Sciatic nerve (tissue), 2 donors: ENCODE results near the gene TBC1D32. TPM values are rescaled to one million over a fixed set of nuclear protein-coding genes. Genes with fewer than 3 reads are reported as not detected.
"Not testable (repeated sequence)": the region's sequence is repeated elsewhere in the genome, so short reads cannot be mapped to it uniquely, and the experiment has no call there.

Source experiments
- ATAC-seq: fragments of 200-7000 bp; cut with Tn5 transposase; one replicate; pipeline ENCODE4 v1.9.1; 2020; ENCODE audit warnings: mild to moderate bottlenecking, moderate library complexity
- DNase-seq: peaks from one replicate; pipeline ENCODE4 v3.0.0-alpha.2; 2020; ENCODE audit warnings: low spot score
- intact Hi-C: fragments of 100-400 bp; cut with DNase I; formaldehyde crosslinking; loops from one replicate; pipeline ENCODE4 v1.14.2; 2022
- total RNA-seq: library from RNA; stranded (reverse); fragmentation: NEBNext Ultra II Directional; extraction: Animal tissue kit (Norgen Biotek cat#: 25700); gene quantifications from one replicate; pipeline ENCODE4 v1.2.1, GENCODE V29; 2021
- donor health status: DM: no; HTN: no; CAD: no.
- donor health status: DM: no; HTN: no; CAD: no.

TBC1D32 gene, protein sequence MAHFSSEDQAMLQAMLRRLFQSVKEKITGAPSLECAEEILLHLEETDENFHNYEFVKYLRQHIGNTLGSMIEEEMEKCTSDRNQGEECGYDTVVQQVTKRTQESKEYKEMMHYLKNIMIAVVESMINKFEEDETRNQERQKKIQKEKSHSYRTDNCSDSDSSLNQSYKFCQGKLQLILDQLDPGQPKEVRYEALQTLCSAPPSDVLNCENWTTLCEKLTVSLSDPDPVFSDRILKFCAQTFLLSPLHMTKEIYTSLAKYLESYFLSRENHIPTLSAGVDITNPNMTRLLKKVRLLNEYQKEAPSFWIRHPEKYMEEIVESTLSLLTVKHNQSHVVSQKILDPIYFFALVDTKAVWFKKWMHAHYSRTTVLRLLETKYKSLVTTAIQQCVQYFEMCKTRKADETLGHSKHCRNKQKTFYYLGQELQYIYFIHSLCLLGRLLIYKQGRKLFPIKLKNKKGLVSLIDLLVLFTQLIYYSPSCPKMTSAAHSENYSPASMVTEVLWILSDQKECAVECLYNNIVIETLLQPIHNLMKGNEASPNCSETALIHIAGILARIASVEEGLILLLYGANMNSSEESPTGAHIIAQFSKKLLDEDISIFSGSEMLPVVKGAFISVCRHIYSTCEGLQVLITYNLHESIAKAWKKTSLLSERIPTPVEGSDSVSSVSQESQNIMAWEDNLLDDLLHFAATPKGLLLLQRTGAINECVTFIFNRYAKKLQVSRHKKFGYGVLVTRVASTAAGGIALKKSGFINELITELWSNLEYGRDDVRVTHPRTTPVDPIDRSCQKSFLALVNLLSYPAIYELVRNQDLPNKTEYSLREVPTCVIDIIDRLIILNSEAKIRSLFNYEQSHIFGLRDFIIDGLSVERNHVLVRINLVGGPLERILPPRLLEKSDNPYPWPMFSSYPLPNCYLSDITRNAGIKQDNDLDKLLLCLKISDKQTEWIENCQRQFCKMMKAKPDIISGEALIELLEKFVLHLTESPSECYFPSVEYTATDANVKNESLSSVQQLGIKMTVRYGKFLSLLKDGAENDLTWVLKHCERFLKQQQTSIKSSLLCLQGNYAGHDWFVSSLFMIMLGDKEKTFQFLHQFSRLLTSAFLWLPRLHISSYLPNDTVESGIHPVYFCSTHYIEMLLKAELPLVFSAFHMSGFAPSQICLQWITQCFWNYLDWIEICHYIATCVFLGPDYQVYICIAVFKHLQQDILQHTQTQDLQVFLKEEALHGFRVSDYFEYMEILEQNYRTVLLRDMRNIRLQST
- 18.4 TPM for total RNA-seq

DNA sequence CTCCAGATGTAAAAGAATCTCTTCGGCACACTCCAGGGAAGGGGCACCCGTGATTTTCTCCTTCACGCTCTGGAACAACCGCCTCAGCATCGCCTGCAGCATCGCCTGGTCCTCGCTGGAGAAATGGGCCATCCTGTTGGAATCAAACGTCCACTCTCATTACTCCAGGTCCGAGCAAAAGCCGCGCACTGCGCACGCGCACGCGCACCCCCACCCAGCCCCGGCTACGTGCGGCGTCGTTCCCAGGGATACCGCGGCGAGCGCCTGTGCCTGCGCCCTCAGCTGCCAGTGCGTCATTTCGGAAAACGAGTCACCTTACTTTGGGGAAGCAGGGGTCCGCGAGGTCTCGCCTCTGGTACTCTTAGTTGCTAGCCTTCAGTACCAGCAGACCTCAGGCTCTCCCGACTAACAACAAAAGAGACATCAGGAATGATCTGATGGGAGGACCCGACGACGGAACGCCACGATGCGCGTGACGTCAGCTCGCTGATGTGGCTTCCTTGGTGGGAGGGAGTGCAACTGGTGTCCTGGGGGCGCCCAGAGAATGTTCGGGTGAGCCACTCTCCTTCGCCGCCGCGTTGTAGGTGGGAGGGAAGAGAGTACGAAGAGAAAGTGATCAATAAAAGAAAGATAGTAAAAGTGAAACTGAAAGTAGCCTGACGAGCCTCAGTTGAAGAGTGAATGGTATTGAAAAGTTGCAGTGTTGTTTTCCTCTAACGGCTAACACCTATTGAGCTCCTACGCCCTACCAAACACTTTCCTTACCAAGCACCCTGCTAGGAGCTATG, at the start of gene TBC1D32:
TBC1D32 (minus strand) TSS at position 182 of the 788 bp plus-strand sequence; CDS start at position 132, 50 bp downstream.
- peak; percentile 95 for DNase-seq
- peak; percentile 100 for ATAC-seq
- intact Hi-C loops, result no loop called here

DNA sequence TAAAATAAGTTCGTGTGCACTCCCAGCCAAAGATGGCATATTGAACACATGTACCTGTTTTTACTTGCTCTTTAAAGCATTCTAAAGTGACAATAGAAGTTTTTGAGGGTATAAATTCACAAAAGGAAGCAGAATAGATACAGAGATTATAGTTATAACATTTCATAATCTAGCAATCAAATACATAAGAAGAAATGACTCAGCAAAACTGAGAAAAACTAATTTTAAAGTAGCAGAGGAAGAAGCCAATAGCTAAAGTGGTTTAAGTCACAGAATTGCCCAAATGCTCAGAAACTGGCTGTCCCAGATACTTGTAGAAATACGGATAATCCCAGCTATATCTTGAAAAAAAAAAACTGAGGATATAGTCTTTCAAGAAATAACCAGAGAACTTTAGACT, 49.2 kb upstream of the TBC1D32 start:
- DNase-seq (no peak), ATAC-seq (no peak)
- intact Hi-C loops, result no loop called here

DNA sequence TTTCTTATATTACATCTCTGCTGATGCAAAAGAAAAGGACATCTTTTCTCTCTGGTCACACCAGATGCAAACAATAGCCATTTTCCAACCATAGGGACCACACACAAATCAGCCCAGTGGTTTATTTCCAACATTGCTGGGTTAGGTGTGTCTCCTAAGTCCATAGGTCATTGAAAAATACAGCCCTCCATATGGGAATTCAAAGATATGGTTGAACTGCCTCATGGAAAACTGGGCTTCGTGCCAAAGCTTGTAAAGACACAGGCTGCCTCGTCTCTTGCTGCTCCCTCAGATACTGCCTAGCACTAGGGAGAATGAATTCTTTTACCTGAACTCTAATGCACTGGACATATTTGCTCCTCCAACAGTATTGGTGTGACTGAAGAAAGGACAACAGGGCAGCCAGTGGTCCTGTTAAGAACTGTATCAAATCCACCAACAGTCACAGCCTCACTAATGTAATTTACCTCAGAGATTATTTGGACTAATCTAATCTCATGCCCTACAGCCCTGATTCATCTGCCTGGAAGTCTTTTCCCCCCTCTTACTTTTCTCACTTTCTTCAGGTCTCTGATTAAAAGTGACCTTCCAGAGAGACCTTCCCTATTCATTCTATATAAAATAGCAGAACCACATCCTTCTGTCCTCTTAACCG, 48.3 kb upstream of the TBC1D32 start:
- intact Hi-C loops, result no loop called here
- DNase-seq (no peak), ATAC-seq (no peak)

DNA sequence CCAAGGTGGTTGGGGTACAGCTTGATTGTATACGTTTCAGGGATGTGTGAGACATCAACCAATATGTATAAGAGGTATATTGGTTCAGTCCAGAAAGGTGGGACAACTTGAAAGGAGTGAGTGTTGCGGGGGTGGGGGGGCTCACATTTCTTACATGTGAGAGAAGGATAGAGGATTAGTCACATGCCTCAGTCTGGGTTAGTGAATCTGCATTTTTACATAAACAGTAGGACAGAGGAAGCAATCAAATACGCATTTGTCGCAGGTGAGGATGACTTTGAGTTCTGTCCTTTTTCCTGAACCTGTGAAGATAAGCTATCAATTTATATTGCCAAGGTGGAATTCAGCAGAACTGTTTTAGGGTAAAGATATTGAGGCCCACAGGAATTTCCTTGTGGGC, 42.1 kb upstream of the TBC1D32 start:
- intact Hi-C loops, result no loop called here
- no peak for ATAC-seq
- DNase-seq, result no peak

DNA sequence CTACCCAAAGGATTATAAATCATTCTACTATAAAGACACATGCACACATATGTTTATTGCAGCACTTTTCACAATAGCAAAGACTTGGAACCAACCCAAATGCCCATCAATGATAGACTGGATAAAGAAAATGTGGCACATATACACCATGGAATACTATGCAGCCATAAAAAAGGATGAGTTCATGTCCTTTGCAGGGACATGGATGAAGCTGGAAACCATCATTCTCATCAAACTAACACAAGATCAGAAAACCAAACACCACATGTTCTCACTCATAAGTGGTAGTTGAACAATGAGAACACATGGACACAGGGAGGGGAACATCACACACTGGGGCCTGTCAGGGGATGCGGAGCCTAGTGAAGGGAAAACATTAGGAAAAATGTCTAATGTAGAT, 39.9 kb upstream of the TBC1D32 start:
- intact Hi-C loops, DNase-seq, ATAC-seq: not testable (repeated sequence)

DNA sequence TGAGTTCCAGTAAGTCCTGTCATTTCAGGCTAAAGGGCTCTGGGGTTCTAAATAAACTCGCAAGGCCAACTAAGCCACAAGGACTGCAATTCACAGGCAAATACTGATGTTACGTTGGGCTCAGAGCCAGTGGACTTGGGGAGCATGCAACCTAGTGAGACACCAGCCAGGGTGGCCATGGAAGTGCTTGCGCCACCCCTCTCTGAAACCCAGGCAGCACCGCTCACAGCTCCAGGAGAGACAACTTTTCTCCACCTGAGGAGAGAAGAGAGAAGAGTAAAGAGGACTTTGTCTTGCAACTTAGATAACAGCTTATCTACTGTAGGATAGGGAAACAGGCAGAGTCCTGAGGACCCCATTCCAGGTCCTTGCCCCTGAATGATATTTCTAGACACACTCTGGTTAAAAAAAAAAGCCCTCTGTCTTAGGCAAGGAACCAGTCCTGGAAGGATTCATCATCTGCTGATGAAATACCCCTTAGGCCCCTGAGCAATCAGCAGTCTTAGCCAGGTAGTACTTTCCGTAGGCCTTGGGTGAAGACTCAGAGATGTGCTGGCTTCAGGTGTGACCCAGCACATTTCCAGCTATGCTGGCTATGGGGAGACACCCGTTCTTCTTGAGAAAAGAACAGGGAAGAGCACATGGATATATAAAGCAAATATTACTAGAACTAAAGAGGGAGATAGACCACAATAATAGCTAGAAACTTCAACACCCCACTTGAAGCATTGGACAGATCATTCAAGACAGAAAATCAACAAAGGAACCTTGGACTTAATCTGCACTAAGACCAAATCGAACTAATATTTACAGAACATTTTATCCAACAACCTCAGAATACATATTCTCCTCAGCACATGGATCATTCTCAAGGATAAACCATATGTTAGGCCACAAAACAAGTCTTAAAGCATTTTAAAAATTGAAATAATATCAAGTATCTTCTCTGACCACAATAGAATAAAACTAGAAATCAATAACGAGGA, 31.5 kb upstream of the TBC1D32 start:
- ATAC-seq (no peak), DNase-seq (no peak)
- intact Hi-C loops, result no loop called here

DNA sequence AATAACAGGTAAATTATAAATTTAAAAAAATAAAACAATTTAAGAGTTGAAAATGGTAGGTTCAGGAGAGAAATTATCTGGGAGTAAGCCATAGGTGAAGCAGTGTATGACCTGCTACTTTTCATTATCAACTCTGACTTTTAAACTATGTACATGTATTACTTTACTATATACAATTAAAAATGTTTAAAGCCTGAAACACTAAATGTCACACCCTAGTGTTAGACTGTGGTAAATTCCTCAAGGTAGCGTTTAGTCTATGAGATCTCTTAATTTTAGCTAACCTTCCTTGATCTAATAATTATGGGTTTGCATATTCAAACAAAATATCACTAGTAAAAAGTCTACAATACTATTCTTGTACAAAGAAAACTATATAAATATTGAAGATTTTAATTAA, 22.3 kb upstream of the TBC1D32 start:
- ATAC-seq, result no peak
- intact Hi-C loops, result no loop called here

DNA sequence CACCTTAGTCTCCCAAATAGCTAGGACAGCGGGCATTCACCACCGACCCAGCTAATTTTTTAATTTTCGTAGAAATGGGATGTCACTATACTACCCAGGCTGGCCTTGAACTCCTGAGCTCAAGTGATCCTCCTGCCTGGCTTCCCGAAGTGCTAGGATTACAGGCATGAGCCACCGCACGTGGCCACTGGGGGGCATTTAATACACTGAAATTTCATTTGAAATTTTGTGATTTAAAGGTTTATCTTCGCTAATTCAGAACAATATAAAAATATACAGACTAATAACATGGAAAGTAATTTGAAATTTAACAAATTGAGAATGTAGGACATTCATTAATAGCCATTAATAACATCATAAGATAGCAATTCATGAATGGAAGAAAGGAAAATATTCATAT, 20.5 kb upstream of the TBC1D32 start:
- intact Hi-C loops, result no loop called here
- no peak for ATAC-seq
- no peak for DNase-seq

More for the DNA sequence above, 22.3 kb upstream of the TBC1D32 start:
- DNase-seq, result no peak

DNA sequence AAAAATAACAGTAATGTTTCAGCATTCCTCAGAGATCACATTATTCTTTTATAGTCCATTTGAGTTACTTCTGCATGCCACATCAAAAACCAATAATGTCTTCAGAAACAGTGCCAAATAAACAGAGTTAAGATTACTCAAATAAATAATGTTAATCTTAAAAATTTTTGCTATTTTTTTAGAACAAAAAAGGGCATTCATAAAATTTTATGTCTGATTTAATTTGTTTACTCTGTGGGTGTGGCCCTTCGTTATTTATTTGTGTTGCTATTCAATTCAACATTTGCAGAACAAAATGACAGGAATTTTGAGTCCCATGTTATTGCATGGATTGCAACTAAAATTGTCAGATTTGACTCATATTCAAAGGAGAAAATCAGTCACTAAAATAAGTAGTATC, 18.7 kb upstream of the TBC1D32 start:
- ATAC-seq (no peak), DNase-seq (no peak)
- intact Hi-C loops, result no loop called here

DNA sequence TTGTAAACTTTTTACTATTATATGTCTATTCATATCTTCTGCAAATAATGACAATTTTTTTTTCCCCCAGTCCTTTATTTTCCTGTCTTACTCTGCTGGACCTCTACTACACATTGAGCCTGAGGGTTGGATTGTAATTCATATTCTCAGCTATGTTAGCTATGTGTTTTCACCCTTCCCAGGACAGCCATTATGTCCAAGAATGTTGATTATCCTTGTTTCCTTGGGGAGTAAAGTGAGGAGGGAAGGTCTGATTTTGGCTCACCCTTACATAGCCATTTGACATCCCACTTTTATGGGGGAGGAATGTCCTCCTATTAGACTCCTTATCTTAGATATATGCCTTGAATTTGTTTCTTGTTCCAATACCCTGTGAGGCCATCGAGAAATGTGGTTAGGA, 17.6 kb upstream of the TBC1D32 start:
- intact Hi-C loops, result no loop called here
- DNase-seq, result no peak
- ATAC-seq, result no peak

DNA sequence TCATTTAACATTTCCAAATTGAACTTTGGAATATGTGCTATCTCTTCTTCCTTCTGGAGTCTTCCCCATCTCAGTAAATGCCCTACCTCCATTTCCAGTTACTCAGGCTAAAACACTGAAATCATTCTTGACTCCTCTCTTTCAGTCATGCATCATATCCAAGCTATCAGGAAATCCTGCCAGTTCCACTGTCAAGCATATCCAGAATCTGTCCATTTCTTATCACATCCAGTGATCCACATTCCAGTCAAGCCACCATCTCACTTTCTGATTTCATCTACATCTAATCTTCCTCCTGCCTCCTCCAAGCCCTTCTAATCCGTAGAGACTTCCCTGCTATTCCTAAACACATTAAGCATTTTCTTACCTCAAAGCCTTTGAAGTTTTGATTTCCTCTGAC, 15.3 kb upstream of the TBC1D32 start:
- ATAC-seq (no peak), DNase-seq (no peak)
- intact Hi-C loops, result no loop called here

DNA sequence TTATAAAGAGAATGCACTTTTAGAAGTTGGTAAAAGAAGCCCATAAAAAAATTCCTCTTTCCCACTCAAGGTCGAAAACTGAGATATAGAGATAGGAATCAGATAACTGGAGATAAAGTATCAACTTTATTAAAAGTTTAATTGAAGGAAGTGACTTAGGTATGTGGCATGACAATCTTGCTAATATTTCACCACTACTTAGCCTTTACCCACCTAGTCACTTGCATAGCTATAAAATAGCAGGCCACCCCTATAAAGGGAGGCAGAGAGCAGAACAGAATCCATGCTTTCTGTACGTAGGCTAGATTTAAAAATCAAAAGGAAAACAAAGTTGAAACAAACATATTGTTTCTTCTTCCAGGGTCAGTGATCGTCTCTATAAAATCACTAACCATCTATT, 13.2 kb upstream of the TBC1D32 start:
- DNase-seq, result no peak
- intact Hi-C loops, result no loop called here
- no peak for ATAC-seq

DNA sequence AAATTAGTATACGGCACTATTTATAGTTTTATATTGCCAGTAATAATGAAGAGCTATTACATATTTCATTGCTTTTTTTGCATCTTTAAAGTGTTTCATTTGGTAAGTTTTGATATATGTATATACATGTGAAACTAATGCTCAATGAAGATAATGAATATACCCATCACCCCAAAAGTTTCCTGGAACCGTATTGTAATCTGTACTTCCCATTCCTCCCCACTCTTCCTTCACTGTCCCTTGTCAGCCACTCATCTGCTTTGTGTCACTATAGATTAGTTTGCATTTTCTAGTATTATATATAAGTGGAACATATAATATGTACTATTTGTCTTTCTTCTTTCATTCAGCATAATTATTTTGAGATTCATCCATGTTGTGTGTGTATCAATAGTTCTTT, 10.3 kb upstream of the TBC1D32 start:
- DNase-seq (no peak), ATAC-seq (no peak)
- intact Hi-C loops, result no loop called here

DNA sequence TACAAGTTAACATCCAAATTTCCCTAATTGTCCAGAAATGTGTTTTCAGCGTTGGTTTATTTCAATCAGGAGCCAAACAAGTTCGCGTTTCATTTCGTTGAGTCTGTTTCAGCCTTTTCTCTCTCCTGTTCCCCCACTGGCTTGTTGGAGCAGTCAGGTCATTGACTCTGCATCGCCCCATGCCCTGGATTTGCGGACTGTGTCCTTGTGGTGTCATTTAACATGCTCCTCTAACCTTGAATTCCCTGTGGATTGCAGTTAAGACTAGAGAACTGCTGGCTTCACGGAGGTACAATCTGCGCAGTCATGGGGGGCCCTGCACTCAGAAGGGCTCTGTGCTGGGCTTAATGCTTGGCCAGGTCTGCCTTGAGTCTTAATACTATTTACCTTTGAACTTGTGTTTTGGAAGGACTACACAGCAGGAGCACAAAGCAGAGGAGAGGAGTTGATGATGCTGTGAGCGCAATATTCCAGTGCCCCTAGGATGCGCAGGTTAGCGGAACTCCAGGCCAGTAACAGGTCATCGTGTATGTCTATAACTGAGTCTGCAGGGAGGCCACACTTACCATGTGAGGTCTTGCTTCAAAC, 5.5 kb upstream of the TBC1D32 start:
- no peak for ATAC-seq
- DNase-seq, result no peak
- intact Hi-C loops, result no loop called here

DNA sequence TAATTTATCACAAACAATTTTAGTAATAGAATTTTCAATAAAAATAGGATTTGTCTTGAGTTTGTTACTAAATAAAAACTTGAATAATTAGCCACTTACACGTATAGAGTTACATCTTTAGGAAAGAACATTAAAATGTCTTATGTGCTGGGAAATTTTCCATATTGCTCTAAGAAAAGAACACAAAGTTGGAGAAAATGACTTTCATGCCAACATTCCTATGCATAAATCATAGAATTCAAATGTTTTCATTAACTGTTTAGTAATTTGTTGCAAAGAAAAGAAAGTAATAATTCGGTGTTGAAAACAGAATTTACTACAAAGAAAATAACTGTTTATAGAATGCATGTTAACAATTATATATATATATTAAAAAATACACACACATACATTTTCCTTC, 4.7 kb upstream of the TBC1D32 start:
- no peak for DNase-seq
- no peak for ATAC-seq
- intact Hi-C loops, result no loop called here

DNA sequence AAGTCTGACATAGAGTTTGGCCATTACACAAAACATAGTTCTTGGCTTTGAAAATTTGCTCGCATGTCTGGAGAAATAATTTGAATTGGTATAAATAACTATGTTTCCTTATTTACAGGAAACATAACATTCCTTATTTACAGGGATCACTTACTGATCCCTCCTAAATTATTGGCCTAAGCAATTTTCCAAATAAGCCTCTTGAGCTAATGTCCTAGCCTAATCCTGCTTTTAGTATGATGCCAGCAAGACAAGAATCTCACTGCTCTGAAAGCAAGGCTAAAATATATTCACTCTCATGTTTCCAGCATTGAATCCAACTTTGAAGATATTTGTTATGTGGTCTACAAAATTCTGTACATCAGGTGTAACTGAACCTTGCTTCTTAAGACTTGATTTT, 4.1 kb upstream of the TBC1D32 start:
- intact Hi-C loops, result no loop called here
- ATAC-seq, result no peak
- no peak for DNase-seq
